ENCODE data around the gene NOP56.

Gene NOP56, protein sequence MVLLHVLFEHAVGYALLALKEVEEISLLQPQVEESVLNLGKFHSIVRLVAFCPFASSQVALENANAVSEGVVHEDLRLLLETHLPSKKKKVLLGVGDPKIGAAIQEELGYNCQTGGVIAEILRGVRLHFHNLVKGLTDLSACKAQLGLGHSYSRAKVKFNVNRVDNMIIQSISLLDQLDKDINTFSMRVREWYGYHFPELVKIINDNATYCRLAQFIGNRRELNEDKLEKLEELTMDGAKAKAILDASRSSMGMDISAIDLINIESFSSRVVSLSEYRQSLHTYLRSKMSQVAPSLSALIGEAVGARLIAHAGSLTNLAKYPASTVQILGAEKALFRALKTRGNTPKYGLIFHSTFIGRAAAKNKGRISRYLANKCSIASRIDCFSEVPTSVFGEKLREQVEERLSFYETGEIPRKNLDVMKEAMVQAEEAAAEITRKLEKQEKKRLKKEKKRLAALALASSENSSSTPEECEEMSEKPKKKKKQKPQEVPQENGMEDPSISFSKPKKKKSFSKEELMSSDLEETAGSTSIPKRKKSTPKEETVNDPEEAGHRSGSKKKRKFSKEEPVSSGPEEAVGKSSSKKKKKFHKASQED

DNA sequence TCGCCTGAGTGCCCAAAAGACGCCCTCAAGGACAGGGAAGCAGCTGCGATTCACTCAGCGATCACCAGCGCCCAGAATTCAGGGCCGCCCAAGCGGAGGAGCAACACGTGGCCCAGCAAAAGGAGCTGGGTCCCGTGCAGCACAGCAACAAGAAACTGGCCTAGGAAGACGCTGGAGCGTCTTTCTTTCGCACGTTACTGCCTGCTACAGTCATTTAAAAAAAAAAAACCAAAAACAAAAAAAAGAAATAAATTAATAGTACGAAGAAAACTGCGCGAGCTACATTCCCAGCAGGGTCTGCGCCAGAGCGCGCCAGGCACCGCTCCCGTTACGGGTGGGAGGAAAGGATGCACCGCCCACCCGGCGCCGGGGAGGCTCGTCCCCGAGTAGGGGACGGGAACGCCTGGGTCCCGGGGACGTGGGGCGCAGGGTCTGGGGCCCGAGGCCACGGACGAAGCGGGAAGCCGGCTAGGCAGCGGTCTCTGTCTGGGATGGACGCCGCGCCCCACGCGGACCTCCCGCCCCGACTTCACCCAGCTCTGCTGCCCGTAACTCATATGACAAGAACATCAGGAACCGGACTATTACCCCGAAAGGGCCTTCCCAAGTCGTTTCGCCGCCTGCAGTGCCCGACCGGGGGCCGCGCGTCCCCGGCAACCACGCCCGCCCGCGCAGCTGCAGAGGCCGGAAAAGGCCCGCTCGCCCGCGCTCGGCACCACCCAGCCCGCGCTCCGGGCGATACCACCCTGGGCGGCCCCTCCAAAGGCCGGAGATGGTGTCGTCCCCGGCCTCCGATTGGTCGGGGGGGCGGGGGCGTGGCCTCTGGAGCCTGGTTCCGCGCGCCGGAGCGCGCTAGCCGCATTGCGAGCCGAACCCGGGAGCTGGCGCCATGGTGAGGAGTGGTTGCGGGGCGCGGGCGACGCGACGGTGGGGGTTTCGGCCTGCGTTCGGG, at the start of gene NOP56:
Gene NOP56, plus strand, starts transcription at position 861 of the 952 bp plus-strand sequence. Its CDS starts 29 bp downstream, at position 890.
- DNase-seq: peak; percentile 94

DNA sequence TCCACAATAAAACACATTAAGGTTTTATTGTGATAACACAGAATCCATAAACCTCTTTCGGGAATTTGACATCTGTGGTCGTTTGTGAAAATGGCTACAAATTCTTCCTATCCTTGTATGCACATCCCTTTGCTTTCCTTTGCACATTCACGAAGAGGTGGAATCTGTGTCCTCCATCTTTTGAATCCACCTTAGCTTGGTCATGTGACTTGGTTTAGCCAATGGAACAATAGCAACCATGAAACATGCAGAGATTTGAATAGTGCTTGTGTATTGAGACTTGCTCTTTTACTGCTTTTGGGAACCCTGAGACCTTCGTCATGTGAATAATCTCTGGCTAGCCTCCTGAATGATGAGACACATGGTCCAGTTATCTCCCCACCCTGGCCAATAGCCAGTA, 49.7 kb upstream of the NOP56 start:
- no peak for DNase-seq

DNA sequence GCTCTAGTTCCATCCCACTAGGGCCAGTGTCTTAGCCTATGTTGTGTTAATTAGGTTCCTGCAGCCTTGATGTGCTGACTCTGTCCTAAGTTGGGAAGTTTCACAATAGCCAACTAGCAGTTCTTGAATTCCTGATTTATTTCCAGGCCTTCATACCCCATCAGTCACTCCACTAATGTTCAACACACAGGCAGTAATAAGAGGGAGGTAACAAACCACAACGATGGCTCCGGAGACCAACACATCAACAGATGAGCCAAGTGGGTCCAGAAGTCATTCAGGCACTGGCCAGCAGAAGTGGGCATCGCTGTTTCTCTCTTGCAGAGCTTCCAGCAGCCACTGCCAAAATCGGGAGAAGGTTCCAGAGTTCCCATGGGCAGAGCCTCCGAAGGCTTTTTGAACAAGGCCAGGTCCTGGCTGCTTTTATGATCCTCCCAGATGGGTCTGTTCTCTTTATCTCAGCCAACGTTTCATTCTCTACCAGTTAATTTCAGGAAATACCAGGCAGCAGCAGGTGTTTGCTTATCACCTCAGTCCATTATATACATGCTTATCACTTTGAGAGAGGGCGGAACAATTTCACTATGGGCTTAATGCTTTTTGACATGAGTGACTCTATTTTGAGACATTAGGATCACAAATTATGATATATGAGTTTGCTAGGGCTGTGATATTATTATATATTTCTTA, 48.5 kb upstream of the NOP56 start:
- DNase-seq: no peak

DNA sequence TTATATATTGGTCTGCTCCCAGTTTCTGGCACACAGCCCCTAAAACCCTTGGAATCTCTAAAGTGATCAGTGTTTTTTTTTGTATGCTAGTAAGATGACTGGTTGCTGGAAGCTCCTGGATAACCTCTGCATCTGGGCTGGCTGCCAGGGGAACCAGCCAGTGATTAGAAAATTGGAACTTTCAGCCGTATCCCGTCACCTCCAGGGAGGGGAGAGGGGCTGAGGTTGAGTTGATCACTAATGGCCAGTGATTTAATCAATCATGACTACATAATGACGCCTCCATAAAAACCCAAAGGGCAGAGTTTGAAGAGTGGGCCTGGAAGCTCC, 48.0 kb upstream of the NOP56 start:
- DNase-seq: no peak

DNA sequence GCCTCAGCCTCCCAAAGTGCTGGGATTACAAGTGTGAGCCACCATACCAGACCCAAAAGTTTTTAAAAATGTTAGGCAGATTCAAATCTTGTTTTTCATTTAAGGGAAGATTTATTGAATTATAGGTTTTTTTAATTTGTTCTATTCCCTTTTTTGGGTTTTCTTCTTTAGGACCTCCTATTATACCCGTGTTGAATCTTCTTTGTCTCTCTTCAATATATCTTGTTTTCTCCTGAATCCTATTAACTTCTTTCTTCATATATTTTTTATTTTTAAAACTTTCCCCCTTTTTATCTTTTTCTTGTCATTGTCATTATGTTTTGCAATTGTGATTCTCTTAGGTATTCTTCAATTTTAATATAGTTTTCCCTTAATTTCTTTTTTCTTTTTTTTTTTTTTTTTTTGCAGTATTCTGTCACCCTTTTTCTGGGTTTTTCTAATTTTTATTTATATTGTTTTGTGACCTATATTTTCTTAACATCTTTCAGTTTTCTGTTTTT, 45.9 kb upstream of the NOP56 start:
- no peak for DNase-seq

DNA sequence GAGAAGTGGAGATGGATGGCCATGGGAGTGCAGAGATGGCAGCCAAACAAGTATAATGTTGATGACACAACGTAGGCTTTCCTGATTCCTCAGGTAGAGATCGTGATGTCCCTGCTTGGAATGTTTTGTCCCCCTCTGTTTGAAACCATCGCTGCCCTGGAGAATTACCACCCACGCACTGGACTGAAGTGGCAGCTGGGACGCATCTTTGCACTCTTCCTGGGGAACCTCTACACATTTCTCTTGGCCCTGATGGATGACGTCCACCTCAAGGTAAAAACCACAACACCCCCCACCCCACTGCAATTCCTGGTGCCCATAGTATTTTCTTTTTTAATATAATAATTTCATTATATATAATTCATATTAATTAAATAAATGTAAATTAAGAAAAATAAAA, 42.1 kb upstream of the NOP56 start:
- DNase-seq: no peak

DNA sequence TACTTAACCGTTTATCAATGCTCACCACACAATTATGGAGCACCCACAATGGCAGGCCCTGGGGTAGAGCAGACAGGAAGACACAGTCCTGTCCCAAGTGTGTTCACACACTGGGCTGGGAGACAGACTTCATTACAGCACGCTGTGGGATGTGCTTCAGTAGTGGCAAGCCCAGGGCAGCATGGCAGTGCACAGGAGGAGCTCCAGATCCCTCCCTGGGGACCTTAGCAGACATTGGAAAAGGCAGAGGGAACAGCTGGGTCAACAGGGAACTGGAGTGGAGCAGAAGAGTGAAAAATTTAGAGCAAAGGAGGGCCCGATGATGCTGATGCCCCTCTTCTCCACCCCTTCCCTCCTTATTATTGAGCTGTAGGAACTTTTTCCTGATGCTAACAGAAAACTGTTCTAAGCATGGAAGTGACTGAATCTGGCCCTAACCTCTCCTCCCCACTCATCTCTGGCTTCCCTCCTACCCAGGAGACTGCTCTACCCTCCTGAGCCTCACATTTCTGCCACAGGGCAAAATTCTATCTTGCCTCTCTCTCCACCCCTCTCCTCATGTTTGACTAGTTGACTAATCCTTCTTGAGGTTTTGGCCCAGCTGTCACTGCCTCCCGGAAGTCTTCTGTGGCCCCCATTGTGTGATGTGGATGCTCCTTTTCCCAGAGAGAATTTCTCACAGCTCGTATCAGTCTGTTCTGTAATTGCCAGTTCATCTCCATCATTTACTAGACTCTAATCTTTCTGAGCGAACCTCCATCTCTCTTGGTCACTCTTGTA, 41.3 kb upstream of the NOP56 start:
- DNase-seq: no peak

DNA sequence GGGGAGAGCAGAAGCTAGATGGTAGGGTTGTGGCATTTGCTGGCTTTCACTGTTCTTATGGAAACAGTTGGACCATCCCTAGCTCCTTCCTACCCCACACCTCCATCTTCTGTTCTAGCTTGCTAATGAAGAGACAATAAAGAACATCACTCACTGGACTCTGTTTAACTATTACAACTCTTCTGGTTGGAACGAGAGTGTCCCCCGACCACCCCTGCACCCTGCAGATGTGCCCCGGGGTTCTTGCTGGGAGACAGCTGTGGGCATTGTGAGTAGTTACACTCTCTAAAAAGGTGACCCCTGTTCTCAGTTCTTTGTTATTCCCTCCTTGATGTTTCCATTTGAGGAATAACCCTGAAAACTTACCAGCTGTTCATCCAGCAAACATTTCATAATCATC, 40.4 kb upstream of the NOP56 start:
- DNase-seq: no peak

DNA sequence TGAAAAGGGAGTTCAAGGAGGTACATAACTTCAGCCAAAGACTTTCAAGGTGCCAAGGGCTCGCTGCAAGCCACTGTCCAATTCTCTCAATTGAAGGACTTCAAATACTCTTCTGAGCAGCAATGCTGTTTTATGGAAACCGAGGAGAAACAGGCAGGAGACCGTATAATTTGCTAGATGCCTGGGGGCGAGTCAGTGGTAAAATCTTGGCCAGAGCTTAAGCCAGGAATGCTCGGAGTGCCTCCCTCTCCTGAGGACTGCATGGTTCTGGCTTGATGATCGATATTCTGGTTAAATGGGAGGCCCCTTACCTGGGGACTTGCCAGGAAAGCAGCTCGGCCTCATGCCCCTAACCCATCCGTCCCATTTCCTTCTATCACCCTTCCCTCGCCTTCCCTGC, 35.8 kb upstream of the NOP56 start:
- DNase-seq: no peak

DNA sequence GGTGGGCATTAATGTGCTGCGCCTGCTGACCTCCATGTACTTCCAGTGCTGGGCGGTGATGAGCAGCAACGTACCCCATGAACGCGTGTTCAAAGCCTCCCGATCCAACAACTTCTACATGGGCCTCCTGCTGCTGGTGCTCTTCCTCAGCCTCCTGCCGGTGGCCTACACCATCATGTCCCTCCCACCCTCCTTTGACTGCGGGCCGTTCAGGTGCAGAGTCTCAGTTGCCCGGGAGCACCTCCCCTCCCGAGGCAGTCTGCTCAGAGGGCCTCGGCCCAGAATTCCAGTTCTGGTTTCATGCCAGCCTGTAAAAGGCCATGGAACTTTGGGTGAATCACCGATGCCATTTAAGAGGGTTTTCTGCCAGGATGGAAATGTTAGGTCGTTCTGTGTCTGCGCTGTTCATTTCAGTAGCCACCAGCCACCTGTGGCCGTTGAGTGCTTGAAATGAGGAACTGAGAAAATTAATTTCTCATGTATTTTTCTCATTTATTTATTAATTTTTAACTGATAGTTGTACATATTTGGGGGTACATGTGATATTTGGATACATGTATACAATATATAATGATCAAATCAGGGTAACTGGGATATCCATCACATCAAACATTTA, 35.2 kb upstream of the NOP56 start:
- DNase-seq: no peak

DNA sequence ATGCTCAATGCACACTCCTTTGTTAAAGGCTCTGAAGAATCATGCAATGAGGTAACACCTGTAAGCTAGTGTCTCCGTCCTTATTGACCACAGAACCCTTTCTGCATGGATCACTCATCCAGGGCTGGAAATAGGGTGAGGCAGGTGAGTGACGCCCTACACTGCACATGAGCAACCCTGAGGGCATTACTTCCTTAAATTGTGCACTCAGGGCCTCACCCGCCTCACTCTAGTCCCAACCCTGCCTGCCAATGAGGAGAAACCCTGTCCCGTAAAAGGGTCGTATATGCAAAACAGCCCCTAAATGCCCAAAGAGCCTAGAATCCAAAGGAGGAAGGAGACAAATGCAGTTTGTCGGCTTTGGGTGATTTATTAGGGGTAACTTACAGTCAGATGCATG, 33.6 kb upstream of the NOP56 start:
- no peak for DNase-seq

DNA sequence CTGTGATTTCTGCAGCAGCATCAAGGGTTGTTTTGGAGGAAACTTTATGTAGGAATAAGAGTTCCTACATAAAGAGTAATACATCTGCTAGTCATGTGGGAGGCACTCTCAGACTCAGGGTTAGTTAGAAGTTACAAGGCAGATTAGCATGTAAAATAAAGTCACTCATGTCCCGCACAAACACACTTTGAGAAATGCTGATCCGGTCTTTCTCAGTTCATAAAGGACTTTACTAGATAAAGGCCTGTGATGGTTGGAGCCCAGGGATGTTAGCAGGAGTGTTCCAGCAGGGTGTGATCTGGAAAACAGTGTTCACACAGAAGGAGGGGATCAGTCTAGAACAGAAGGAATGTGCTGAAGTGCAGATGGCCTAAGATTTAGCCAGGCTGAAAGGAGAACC, 33.1 kb upstream of the NOP56 start:
- DNase-seq: no peak

DNA sequence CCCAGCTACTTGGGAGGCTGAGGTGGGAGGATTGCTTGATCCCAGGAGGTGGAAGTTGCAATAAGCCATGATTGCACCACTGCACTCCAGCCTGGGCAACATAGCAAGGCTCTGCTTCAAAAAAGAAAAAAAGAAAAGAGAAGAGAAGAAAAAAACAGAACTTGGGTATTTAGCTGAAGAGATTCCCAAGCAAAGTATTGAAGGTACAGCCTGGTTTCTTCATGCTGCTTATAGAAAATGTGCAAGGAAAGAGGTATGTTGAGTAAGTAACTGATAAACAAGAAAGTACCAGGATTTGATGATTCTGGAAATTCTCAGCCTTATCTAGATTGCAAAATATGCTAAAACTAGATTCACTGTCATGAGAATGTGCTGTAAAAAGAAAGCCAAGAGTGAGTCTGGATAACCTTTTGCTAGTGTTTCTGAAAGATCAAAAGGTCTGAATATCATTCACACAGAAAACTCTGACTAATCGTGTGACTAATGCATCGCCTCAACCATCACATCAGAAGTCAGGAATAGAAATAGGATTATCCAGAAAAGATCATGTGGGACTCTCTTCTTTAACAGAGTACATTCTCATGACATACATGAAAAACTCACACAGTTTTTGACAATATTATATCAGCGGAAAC, 32.4 kb upstream of the NOP56 start:
- DNase-seq: no peak

DNA sequence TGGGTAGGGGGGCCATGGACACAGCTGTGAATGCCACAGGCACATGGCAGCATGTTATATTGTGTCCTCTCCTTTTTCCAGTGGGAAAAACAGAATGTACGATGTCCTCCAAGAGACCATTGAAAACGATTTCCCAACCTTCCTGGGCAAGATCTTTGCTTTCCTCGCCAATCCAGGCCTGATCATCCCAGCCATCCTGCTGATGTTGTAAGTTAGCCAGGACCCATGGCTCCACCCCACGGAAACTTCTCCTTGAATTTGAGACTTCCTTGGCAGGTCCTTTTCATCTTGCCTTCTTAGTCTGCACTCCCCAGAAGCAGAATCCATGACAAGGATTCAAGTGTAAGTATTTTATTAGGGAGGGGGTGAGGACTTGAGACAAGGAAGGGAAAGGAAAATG, 28.2 kb upstream of the NOP56 start:
- no peak for DNase-seq

DNA sequence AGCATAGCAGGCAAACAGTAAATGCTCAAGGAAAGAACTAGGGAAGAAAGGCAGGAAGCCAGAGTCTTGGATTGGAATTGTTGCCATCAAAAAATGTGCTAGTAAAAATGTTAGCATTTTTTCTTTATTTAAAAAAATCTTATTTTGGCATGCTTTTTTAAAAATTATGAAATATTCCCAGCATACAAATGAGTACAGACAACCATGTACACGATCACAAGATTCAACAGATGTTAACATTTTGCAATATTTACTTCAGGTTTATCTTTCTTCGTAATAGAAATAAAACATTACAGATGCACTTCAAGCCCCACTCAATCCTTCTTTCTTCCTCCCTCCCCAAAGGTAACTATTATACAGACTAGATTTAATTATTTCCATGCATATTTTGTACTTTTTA, 27.4 kb upstream of the NOP56 start:
- no peak for DNase-seq

DNA sequence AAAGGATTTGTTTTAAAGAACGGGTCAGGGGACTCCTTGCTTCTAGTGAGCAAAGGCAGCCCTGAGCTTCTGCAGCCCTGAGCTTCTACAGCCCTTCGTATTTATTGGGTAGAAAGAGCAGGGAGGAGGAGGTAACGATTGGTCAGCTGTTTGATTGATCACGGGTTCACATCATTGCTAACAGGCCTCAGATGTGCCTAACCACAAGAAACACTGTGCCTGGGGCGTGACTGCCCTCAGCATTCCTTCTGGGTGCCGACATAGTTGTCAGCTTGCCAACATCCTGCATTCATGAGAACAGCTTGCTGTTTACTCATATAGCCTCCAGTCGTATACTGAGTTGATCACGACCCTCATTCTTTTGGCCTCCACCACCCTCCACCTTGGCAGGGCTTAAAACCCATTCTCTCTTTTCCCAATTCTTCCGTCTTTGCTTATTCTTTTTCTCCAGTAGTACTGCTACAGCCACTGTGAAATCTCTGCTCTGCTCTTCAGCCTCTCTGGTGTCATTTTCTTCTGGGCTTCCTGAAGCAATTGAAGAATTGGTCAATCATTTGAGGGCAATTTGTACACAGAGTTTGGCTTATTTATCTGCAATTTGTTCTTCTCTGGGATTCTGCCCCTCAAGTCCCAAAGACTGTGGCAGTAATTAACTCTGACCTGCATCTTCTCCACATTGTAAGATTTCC, 25.4 kb upstream of the NOP56 start:
- no peak for DNase-seq

DNA sequence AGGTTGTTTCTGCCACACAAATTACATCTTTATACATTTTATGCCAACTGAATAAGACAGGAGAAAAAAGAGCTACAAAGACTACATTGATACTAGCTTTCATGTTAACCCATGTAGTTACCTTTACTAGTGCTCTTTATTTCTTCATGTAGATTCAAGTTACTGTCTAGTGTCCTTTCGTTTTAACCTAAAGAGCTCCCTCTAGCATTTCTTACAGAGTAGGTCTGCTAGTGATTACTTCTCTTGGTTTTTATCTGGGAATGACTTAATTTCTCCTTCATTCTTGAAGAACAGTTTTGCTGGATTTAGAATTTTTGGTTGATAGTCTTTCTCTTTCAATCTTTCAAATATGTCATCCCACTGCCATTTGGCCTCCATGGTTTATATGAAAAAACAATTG, 21.2 kb upstream of the NOP56 start:
- DNase-seq: no peak

DNA sequence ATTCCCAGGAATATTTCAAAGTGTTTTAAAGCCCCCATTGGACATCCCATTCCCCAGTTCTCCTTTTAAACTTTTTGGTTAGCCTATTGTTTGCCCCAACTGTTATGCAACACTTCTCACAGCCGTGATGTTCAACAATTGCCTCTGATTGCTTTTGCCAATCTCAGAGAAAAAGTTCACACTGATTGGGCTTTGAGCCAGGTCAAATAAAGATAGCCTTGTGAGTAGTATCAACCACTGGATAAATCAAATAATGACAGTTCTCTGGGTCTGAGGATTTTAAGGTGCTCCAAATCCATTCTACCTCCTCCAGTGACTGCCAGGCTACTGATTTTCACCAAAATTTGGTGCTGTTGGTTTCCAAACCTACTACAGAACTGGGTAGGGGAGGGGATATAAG, 19.1 kb upstream of the NOP56 start:
- DNase-seq: no peak

DNA sequence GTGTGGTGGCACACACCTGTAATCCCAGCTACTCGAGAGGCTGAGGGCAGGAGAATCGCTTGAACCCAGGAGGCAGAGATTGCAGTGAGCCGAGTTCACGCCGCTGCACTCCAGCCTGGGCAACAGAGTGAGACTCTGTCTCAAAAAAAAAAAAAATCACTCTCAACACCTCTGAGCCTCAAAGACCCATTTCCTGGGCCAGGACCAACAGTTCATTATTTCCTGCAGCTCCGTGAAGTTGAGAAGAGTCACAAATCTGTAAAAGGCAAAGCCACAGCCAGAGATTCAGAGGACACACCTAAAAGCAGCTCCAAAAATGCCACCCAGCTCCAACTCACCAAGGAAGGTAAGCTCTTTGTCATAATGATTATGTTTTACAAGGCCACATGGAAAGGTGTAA, 15.2 kb upstream of the NOP56 start:
- DNase-seq: no peak

DNA sequence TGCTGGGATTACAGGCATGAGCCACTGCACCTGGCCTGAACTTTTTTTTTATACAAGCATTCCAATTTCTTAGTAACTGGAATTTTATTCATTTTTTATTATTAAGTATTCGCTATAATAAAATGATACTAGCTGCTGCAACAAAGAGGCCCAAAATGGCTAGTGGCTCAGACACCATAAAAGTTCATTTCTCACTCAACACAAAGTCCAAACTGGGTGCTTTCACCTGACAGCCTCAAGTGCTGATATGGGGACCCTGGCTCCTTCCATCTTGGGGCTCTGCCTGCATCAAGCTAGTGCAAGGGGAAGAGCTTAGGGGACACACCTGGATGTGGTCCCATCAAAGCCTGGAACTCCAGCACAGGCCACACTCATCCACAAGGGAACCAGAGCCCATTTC, 12.2 kb upstream of the NOP56 start:
- no peak for DNase-seq

DNA sequence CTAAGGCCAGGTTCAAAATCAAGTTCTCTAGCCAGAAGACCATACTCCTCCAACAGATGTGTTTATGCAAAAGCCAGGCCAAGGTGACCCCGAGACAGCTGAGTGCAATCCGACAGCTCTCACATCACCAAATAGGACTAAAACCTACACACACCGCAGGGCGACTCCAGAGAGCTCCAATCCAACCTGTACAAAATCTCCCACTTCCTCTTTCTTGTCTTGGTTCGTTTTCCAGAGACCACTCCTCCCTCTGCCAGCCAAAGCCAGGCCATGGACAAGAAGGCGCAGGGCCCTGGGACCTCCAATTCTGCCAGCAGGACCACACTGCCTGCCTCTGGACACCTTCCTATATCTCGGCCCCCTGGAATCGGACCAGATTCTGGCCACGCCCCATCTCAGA, 11.5 kb upstream of the NOP56 start:
- DNase-seq: no peak
